WERI-Rb-1 (cell line): ENCODE measurements around the gene FRMD4B.

Source experiments
- DNase-seq: peaks from one replicate; pipeline ENCODE4 v3.0.0-alpha.2; 2020
- H3K27ac ChIP-seq: fragments of 250-450 bp; sonication (Bioruptor Pico); 2 replicates; pipeline ENCODE4 v1.5.1; 2020; ENCODE audit warnings: mild to moderate bottlenecking, moderate library complexity
- H3K27me3 ChIP-seq: fragments of 250-450 bp; sonication (Bioruptor Pico); 2 replicates; pipeline ENCODE4 v1.5.1; 2021; ENCODE audit warnings: mild to moderate bottlenecking, low read depth, moderate library complexity; ENCODE audit not compliant: insufficient read depth, severe bottlenecking
- H3K36me3 ChIP-seq: fragments of 250-450 bp; sonication (Bioruptor Pico); 2 replicates; pipeline ENCODE4 v1.5.1; 2020; ENCODE audit warnings: mild to moderate bottlenecking, moderate library complexity
- H3K4me3 ChIP-seq: 2 replicates; pipeline ENCODE4 v1.5.1; 2011; ENCODE audit warnings: low read depth, mild to moderate bottlenecking, control low read depth, low read length
- H3K9me3 ChIP-seq: fragments of 250-450 bp; sonication (Bioruptor Pico); 2 replicates; pipeline ENCODE4 v1.5.1; 2021; ENCODE audit warnings: mild to moderate bottlenecking, moderate library complexity; ENCODE audit not compliant: severe bottlenecking
- TF ChIP-seq, protein P1 (sequence below): IDR thresholded peaks from 2 replicates; pipeline ENCODE4 v1.5.1; 2011; ENCODE audit warnings: low read depth, mild to moderate bottlenecking, control low read depth, inconsistent platforms, low read length

Gene FRMD4B

DNA sequence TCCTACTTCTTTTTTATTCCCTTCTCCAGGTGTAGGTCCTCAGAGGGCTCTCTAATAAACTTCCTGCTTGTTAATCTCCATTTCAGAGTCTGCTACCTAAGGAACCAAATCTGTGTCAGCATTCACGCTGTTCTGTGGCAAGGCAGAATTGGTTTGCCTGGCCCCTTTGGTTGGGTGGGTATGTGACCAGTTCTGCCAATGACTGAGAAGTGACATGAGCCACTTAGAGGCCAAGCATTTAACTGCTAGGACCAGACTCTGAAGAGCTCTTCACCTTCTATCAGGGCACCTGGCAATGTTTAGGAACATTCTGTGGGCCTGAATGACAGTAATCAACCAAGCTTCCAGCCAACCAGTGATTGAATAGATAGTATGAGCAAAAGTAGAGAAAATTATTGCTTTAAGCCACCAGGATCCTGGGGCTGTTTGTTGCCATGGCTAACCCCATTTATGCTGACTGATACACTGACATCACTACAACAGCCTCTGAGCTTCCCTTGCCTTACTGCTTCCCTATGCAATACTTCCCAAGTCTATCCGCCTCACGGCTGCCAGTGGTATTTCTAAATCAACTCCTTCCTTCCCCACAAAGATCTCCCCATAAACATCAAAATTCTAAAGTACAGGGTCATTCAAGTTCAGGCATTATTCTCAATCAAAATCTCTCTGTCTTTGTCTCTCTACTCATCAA, 7.6 kb downstream of the FRMD4B start:
- no peak for DNase-seq
- H3K4me3 ChIP-seq: no peak overlapping the region
- TF ChIP-seq, protein P1, sequence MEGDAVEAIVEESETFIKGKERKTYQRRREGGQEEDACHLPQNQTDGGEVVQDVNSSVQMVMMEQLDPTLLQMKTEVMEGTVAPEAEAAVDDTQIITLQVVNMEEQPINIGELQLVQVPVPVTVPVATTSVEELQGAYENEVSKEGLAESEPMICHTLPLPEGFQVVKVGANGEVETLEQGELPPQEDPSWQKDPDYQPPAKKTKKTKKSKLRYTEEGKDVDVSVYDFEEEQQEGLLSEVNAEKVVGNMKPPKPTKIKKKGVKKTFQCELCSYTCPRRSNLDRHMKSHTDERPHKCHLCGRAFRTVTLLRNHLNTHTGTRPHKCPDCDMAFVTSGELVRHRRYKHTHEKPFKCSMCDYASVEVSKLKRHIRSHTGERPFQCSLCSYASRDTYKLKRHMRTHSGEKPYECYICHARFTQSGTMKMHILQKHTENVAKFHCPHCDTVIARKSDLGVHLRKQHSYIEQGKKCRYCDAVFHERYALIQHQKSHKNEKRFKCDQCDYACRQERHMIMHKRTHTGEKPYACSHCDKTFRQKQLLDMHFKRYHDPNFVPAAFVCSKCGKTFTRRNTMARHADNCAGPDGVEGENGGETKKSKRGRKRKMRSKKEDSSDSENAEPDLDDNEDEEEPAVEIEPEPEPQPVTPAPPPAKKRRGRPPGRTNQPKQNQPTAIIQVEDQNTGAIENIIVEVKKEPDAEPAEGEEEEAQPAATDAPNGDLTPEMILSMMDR: no peak
- no peaks in the 10 kb centered on the region for H3K27me3 ChIP-seq
- no peak overlapping the region for H3K27ac ChIP-seq
- H3K9me3 ChIP-seq: no peaks in the 10 kb centered on the region
- H3K36me3 ChIP-seq: no peaks in the 10 kb centered on the region

DNA sequence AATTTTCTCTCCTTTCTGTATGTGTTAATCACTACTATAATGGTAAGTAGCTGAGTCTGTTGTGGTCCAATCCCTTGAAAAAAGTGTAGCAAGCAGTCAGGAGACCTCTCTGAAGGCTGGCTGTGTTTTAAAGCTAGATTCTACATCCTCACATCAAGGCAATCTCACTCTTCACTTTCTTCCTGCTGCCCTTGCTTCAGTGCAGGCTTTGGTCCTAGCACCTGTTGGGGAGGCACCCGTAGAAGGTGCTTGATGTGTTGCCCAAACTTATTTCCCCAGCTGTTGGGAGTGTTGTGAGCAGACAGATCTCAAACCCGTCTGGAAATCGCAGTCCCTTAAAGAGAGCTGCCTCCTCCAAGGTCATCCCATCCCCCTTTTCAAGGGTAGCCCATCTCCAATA, 8.6 kb downstream of the FRMD4B start:
- Histone ChIP-seq H3K27ac (no peak overlapping the region), H3K9me3 (no peaks in the 10 kb centered on the region)

DNA sequence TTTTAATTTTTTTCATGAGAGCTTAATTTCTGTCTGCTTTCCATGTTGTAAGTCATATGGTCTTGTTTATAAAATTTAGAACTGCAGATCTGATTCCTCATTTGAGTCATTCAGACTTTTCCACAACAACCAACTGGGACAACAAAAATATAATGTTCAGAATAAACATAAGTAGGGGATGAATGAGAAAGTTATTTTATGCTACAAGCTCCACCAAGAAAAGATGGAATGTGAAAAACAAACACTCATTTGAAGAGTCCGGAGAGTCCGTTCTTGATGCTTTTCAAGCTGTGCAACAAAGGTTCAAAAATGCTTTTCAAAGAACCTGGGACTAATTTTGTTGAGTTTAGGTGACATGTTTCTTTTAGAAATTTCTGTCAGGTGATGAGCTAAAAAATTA, 9.2 kb downstream of the FRMD4B start:
- TF ChIP-seq, protein P1: no peak
- no peaks in the 10 kb centered on the region for H3K36me3 ChIP-seq

More for the DNA sequence above, 8.6 kb downstream of the FRMD4B start:
- TF ChIP-seq, protein P1: no peak
- DNase-seq: no peak
- Histone ChIP-seq H3K4me3 (no peak overlapping the region), H3K27me3 (no peaks in the 10 kb centered on the region), H3K36me3 (no peaks in the 10 kb centered on the region)

DNA sequence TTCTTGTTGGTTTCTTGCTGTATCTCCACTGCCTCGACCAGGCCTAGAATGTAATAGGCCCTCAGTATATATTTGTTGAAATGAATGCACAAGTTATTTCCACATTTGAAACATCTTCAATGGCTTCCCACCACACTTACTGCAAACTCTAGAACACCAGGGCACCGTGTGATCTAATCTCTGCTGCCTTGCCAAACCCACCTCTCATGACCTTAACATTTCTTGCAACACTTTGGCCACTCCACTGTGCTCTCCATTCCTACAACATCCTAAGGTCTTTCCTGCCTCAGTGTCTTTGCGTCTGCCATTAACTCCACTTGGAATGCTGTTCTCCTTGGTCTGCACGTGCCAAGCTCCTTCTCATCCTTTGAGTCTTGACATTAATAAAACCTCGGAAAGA, 14.1 kb downstream of the FRMD4B start:
- no peak overlapping the region for H3K4me3 ChIP-seq

More for the DNA sequence above, 9.2 kb downstream of the FRMD4B start:
- no peaks in the 10 kb centered on the region for H3K27me3 ChIP-seq
- no peak overlapping the region for H3K4me3 ChIP-seq
- no peak for DNase-seq
- H3K9me3 ChIP-seq: no peaks in the 10 kb centered on the region
- H3K27ac ChIP-seq: no peak overlapping the region

DNA sequence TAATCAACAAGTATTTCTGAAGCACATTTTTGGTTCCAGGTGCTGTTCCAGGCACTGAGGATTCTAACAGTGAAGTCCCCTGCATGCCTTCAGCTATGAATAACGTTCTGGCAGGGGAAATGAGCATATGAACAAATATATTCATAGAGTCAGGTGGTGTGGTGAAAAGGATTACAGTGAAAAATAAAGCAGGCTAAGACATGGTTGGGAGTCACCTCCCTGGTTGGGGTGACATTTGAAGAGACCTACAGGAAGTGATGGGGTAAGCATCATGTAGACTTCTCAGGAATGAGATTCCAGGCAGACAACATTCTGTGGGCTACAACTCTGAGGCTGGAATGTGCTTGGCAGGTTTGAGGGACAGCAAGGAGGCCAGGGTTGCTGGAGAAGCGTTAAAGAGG, 15.0 kb downstream of the FRMD4B start:
- Histone ChIP-seq H3K36me3 (no peaks in the 10 kb centered on the region), H3K27ac (no peak overlapping the region), H3K9me3 (no peaks in the 10 kb centered on the region), H3K4me3 (no peak overlapping the region), H3K27me3 (no peaks in the 10 kb centered on the region)
- no peak for DNase-seq
- TF ChIP-seq, protein P1: no peak

More for the DNA sequence above, 14.1 kb downstream of the FRMD4B start:
- no peak for DNase-seq
- Histone ChIP-seq H3K36me3 (no peaks in the 10 kb centered on the region), H3K27ac (no peak overlapping the region), H3K9me3 (no peaks in the 10 kb centered on the region), H3K27me3 (no peaks in the 10 kb centered on the region)
- TF ChIP-seq, protein P1: no peak
